ENCODE measurements around the gene LENG8.
"Not testable (repeated sequence)": the region's sequence is repeated elsewhere in the genome, so short reads cannot be mapped to it uniquely, and the experiment has no call there.

The LENG8 gene

GRCh38 chr19:54464630-54465425 lies 15.8 kb downstream of the LENG8 start:
- peaks cover 36% of the 10 kb centered on the region for H3K27me3 Mint-ChIP-seq (ENCODE audit: low read depth)
- DNase-seq (ENCODE audit: low spot score) = peak; percentile 90
- H3K9me3 Mint-ChIP-seq = no peaks in the 10 kb centered on the region
- peak overlapping the region; percentile 93 for H3K27ac Mint-ChIP-seq
- peaks cover 16% of the 10 kb centered on the region for H3K36me3 Mint-ChIP-seq (ENCODE audit: low read depth)
- H3K4me3 Mint-ChIP-seq = peak overlapping the region; percentile 86
- H3K4me1 Mint-ChIP-seq (ENCODE audit: low read depth) = peaks cover 11% of the 10 kb centered on the region

- H3K9me3 Mint-ChIP-seq = no peaks in the 10 kb centered on the region
- no peak for DNase-seq (ENCODE audit: low spot score)
- no peak overlapping the region for H3K27ac Mint-ChIP-seq
- peak overlapping the region; percentile 58 for H3K4me3 Mint-ChIP-seq
- H3K27me3 Mint-ChIP-seq (ENCODE audit: low read depth) = peaks cover 44% of the 10 kb centered on the region
- peaks cover 11% of the 10 kb centered on the region for H3K4me1 Mint-ChIP-seq (ENCODE audit: low read depth)
- peaks cover 13% of the 10 kb centered on the region for H3K36me3 Mint-ChIP-seq (ENCODE audit: low read depth)
Measured at GRCh38 chr19:54465426-54466109, 16.6 kb downstream of the LENG8 start.

GRCh38 chr19:54466110-54466480 lies 17.1 kb downstream of the LENG8 start:
- H3K36me3 Mint-ChIP-seq (ENCODE audit: low read depth) = peaks cover 13% of the 10 kb centered on the region
- peaks cover 48% of the 10 kb centered on the region for H3K27me3 Mint-ChIP-seq (ENCODE audit: low read depth)
- H3K27ac Mint-ChIP-seq; H3K9me3 Mint-ChIP-seq; DNase-seq (ENCODE audit: low spot score): not testable (repeated sequence)
- peaks cover 11% of the 10 kb centered on the region for H3K4me1 Mint-ChIP-seq (ENCODE audit: low read depth)
- H3K4me3 Mint-ChIP-seq = peak overlapping the region; percentile 58

- DNase-seq (ENCODE audit: low spot score) = no peak
- no peaks in the 10 kb centered on the region for H3K36me3 Mint-ChIP-seq (ENCODE audit: low read depth)
Measured at GRCh38 chr19:54469496-54469934, 20.5 kb downstream of the LENG8 start.

GRCh38 chr19:54470276-54470887 lies 21.4 kb downstream of the LENG8 start:
- Mint-ChIP-seq H3K4me1 (ENCODE audit: low read depth) (no peaks in the 10 kb centered on the region), H3K4me3 (no peak overlapping the region), H3K9me3 (no peaks in the 10 kb centered on the region), H3K36me3 (ENCODE audit: low read depth) (no peaks in the 10 kb centered on the region), H3K27ac (no peak overlapping the region), H3K27me3 (ENCODE audit: low read depth) (peaks cover 58% of the 10 kb centered on the region)
- no peak for DNase-seq (ENCODE audit: low spot score)

More at GRCh38 chr19:54469496-54469934, 20.5 kb downstream of the LENG8 start:
- no peaks in the 10 kb centered on the region for H3K9me3 Mint-ChIP-seq
- peaks cover 60% of the 10 kb centered on the region for H3K27me3 Mint-ChIP-seq (ENCODE audit: low read depth)
- H3K4me3 Mint-ChIP-seq = no peak overlapping the region
- no peak overlapping the region for H3K27ac Mint-ChIP-seq
- H3K4me1 Mint-ChIP-seq (ENCODE audit: low read depth) = peaks cover 2% of the 10 kb centered on the region

- Mint-ChIP-seq H3K27ac (no peak overlapping the region), H3K27me3 (ENCODE audit: low read depth) (peaks cover 52% of the 10 kb centered on the region), H3K4me1 (ENCODE audit: low read depth) (no peaks in the 10 kb centered on the region), H3K4me3 (no peak overlapping the region), H3K9me3 (no peaks in the 10 kb centered on the region), H3K36me3 (ENCODE audit: low read depth) (no peaks in the 10 kb centered on the region)
- DNase-seq (ENCODE audit: low spot score) = no peak
Measured at GRCh38 chr19:54470991-54471782, 22.2 kb downstream of the LENG8 start.

GRCh38 chr19:54473071-54473891 lies 24.3 kb downstream of the LENG8 start, which contains the start of gene CDC42EP5:
Gene CDC42EP5 (minus strand): TSS chr19:54473296. CDS start chr19:54465547, 7,749 bp downstream.
- Mint-ChIP-seq H3K4me3 (no peak within 1 kb of the TSS), H3K36me3 (ENCODE audit: low read depth) (no peaks in the 10 kb centered on the region), H3K4me1 (ENCODE audit: low read depth) (no peaks in the 10 kb centered on the region), H3K27ac (no peak within 1 kb of the TSS), H3K9me3 (no peaks in the 10 kb centered on the region), H3K27me3 (ENCODE audit: low read depth) (peaks cover 44% of the 10 kb centered on the region)
- DNase-seq (ENCODE audit: low spot score) = no peak

GRCh38 chr19:54473892-54474372 lies 24.9 kb downstream of the LENG8 start:
- peaks cover 42% of the 10 kb centered on the region for H3K27me3 Mint-ChIP-seq (ENCODE audit: low read depth)
- no peak overlapping the region for H3K27ac Mint-ChIP-seq
- peaks cover 3% of the 10 kb centered on the region for H3K4me1 Mint-ChIP-seq (ENCODE audit: low read depth)
- H3K9me3 Mint-ChIP-seq = no peaks in the 10 kb centered on the region
- DNase-seq (ENCODE audit: low spot score) = no peak
- H3K4me3 Mint-ChIP-seq = no peak overlapping the region
- no peaks in the 10 kb centered on the region for H3K36me3 Mint-ChIP-seq (ENCODE audit: low read depth)

GRCh38 chr19:54475706-54476105 lies 26.7 kb downstream of the LENG8 start:
- no peaks in the 10 kb centered on the region for H3K36me3 Mint-ChIP-seq (ENCODE audit: low read depth)
- peaks cover 29% of the 10 kb centered on the region for H3K27me3 Mint-ChIP-seq (ENCODE audit: low read depth)
- H3K9me3 Mint-ChIP-seq = no peaks in the 10 kb centered on the region
- peaks cover 6% of the 10 kb centered on the region for H3K4me1 Mint-ChIP-seq (ENCODE audit: low read depth)
- no peak overlapping the region for H3K4me3 Mint-ChIP-seq
- no peak overlapping the region for H3K27ac Mint-ChIP-seq
- no peak for DNase-seq (ENCODE audit: low spot score)

- no peaks in the 10 kb centered on the region for H3K9me3 Mint-ChIP-seq
- H3K27me3 Mint-ChIP-seq (ENCODE audit: low read depth) = peaks cover 26% of the 10 kb centered on the region
- H3K4me3 Mint-ChIP-seq = no peak overlapping the region
- peaks cover 15% of the 10 kb centered on the region for H3K4me1 Mint-ChIP-seq (ENCODE audit: low read depth)
- no peak overlapping the region for H3K27ac Mint-ChIP-seq
- H3K36me3 Mint-ChIP-seq (ENCODE audit: low read depth) = no peaks in the 10 kb centered on the region
- DNase-seq (ENCODE audit: low spot score) = no peak
Measured at GRCh38 chr19:54477650-54478049, 28.7 kb downstream of the LENG8 start.

- Mint-ChIP-seq H3K4me3 (no peak overlapping the region), H3K4me1 (ENCODE audit: low read depth) (peaks cover 18% of the 10 kb centered on the region), H3K27ac (no peak overlapping the region), H3K36me3 (ENCODE audit: low read depth) (no peaks in the 10 kb centered on the region), H3K9me3 (no peaks in the 10 kb centered on the region), H3K27me3 (ENCODE audit: low read depth) (peaks cover 20% of the 10 kb centered on the region)
- no peak for DNase-seq (ENCODE audit: low spot score)
Measured at GRCh38 chr19:54478677-54479266, 29.8 kb downstream of the LENG8 start.

GRCh38 chr19:54480051-54480450 lies 31.1 kb downstream of the LENG8 start:
- no peak for DNase-seq (ENCODE audit: low spot score)
- H3K36me3 Mint-ChIP-seq (ENCODE audit: low read depth) = no peaks in the 10 kb centered on the region

More at GRCh38 chr19:54480051-54480450, 31.1 kb downstream of the LENG8 start:
- H3K27me3 Mint-ChIP-seq (ENCODE audit: low read depth) = peaks cover 17% of the 10 kb centered on the region
- peaks cover 18% of the 10 kb centered on the region for H3K4me1 Mint-ChIP-seq (ENCODE audit: low read depth)
- H3K27ac Mint-ChIP-seq = no peak overlapping the region
- no peak overlapping the region for H3K4me3 Mint-ChIP-seq
- no peaks in the 10 kb centered on the region for H3K9me3 Mint-ChIP-seq
